Thyroid gland (tissue), 4 donors: ENCODE results near the gene CNBD2. TPM values are rescaled to one million over a fixed set of nuclear protein-coding genes. Genes with fewer than 3 reads are reported as not detected.

Experiments
- DNase-seq, 2 donors: peaks; one replicate each; pipeline ENCODE4 v3.0.0-alpha.2; 2019
- H3K27ac ChIP-seq, 3 donors: fragments of 200-600 bp; sonication (generic); 1 replicate in 2 of 3; 2 replicates in 1 of 3; pipeline ENCODE4 v1.5.1; 2016 to 2019; ENCODE audit warnings: mild to moderate bottlenecking in 1 of 3, moderate library complexity in 1 of 3
- H3K27me3 ChIP-seq: fragments of 200-600 bp; sonication (generic); one replicate; pipeline ENCODE4 v1.5.1; 2019
- H3K36me3 ChIP-seq, 2 donors: fragments of 200-600 bp; sonication (generic); one replicate each; pipeline ENCODE4 v1.5.1; 2016 to 2019
- H3K4me1 ChIP-seq, 2 donors: fragments of 200-600 bp; sonication (generic); one replicate each; pipeline ENCODE4 v1.5.1; 2017 to 2019
- H3K4me3 ChIP-seq, 3 donors: fragments of 200-600 bp; sonication (generic); replicated peaks in 1 of 3; 1 replicate in 2 of 3; 2 replicates in 1 of 3; pipeline ENCODE4 v1.5.1; 2016; ENCODE audit warnings: mild to moderate bottlenecking in 1 of 3
- H3K9me3 ChIP-seq: fragments of 200-600 bp; sonication (generic); one replicate; pipeline ENCODE4 v1.5.1; 2017
- POLR2A ChIP-seq, 2 donors: fragments of 450-650 bp; IDR thresholded peaks; one replicate each; pipeline ENCODE4 v1.6.1; 2017; ENCODE audit warnings: antibody characterized with exemption in 2 of 2, mild to moderate bottlenecking in 2 of 2, moderate library complexity in 1 of 2
- WGBS, 2 donors: methylation state at CpG; one replicate each; pipeline ENCODE4 v1.1.5; 2017; 5-methylcytosine and 5-hydroxymethylcytosine counted together
- intact Hi-C: fragments of 100-400 bp; cut with DNase I; formaldehyde crosslinking; loops from one replicate; pipeline ENCODE4 v1.15.1; 2023
- total RNA-seq, 4 donors: library from RNA; depleted of rRNA; stranded (reverse); fragments of >200 nt; gene quantifications; one replicate each; pipeline ENCODE4 v1.2.3, GENCODE V29; 2016
- TF ChIP-seq, protein P1 (sequence below), 6 experiments: fragments of 200-600 bp in 3 of 6; fragments of 450-650 bp in 3 of 6; sonication (generic) in 3 of 6; IDR thresholded peaks; one replicate each; pipeline ENCODE4 v1.5.1; 2016 to 2019; ENCODE audit warnings: antibody characterized with exemption in 6 of 6, mild to moderate bottlenecking in 2 of 6, inconsistent platforms in 1 of 6, moderate library complexity in 1 of 6

The CNBD2 gene
- total RNA-seq, 4 donors from 2014 or later, result 3.0 to 4.5 (median 3.8) TPM

DNA sequence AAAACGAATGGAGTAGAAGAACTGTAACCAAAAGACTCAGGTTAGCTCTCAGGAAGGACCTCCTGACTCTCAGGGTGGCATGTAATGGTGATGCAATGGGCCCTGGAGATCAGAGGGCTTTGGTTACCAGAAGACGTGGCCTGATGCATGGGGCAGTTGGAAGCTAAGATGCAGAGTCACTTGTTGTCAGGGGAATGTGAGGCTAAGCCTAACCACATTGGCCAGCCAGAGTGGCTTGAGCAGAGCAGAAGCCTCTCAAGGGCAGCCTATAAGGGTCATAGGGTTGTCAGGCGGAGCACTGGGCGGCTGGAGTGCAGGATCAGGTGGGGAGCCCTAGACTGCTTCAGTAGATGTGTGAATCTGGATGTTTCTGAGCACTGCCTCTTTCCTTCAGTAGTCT lies 5.9 kb downstream of the CNBD2 start:
- 82 to 83% methylated on average over 4 of the region's 4 CpGs for WGBS, 2 donors
- TF ChIP-seq, protein P1, sequence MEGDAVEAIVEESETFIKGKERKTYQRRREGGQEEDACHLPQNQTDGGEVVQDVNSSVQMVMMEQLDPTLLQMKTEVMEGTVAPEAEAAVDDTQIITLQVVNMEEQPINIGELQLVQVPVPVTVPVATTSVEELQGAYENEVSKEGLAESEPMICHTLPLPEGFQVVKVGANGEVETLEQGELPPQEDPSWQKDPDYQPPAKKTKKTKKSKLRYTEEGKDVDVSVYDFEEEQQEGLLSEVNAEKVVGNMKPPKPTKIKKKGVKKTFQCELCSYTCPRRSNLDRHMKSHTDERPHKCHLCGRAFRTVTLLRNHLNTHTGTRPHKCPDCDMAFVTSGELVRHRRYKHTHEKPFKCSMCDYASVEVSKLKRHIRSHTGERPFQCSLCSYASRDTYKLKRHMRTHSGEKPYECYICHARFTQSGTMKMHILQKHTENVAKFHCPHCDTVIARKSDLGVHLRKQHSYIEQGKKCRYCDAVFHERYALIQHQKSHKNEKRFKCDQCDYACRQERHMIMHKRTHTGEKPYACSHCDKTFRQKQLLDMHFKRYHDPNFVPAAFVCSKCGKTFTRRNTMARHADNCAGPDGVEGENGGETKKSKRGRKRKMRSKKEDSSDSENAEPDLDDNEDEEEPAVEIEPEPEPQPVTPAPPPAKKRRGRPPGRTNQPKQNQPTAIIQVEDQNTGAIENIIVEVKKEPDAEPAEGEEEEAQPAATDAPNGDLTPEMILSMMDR (IDR thresholded peaks at IDR 0.05), result no peak
- no peak for TF ChIP-seq POLR2A (IDR thresholded peaks at IDR 0.05)
- H3K36me3 ChIP-seq, result no peaks in the 10 kb centered on the region
- H3K9me3 ChIP-seq, result no peaks in the 10 kb centered on the region
- no peak overlapping the region for H3K27ac ChIP-seq
- DNase-seq, result no peak
- H3K4me3 ChIP-seq, result no peak overlapping the region
- H3K27me3 ChIP-seq, result no peaks in the 10 kb centered on the region
- H3K4me1 ChIP-seq, result no peaks in the 10 kb centered on the region
- intact Hi-C loops, result no loop called here

DNA sequence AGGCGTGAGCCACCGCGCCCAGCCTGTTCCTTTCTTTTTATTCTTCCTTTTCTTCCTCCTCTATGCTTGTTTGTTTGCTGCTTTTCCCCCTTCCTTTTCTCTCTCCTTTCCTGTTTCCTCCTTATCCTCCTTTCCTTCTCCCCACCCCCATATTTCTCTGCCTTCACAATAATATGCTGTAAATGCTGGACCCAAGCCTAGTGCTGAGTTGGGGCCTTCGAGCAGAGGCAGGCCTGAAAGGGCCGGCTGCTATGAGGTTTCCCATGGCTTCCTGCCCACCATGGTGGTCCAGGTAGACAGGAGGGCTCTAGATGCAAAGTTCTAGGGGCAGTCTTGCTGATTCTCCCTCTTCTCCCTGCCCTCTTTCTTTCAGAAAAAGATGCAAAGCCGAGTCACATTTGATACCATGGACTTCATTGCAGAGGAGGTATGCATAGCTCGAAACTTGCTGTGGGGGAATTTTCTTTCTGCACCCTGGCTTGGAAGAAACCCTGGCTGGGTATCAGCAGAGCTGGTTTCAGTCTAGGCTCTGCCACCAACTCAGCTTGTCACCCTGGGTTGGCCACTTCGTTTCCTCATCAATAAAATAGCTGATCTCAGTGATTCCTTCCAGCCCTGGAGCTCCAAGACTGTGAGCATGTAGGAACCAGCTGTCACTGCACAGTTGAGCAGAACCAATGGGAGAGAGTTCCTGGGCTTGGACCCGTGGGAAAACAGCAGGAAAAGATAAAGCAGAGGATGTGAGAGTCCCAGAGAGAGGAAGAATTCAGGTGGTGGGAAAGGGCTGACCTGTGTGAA lies 7.4 kb downstream of the CNBD2 start:
- Histone ChIP-seq H3K4me3 (no peak overlapping the region), H3K27ac (no peak overlapping the region), H3K36me3 (no peaks in the 10 kb centered on the region), H3K27me3 (no peaks in the 10 kb centered on the region), H3K9me3 (no peaks in the 10 kb centered on the region), H3K4me1 (no peaks in the 10 kb centered on the region)
- intact Hi-C loops, result no loop called here
- TF ChIP-seq, protein P1 (IDR thresholded peaks at IDR 0.05), result no peak
- no peak for TF ChIP-seq POLR2A (IDR thresholded peaks at IDR 0.05)
- no peak for DNase-seq
- WGBS, 2 donors, result 76 to 78% methylated on average over 9 of the region's 9 CpGs

DNA sequence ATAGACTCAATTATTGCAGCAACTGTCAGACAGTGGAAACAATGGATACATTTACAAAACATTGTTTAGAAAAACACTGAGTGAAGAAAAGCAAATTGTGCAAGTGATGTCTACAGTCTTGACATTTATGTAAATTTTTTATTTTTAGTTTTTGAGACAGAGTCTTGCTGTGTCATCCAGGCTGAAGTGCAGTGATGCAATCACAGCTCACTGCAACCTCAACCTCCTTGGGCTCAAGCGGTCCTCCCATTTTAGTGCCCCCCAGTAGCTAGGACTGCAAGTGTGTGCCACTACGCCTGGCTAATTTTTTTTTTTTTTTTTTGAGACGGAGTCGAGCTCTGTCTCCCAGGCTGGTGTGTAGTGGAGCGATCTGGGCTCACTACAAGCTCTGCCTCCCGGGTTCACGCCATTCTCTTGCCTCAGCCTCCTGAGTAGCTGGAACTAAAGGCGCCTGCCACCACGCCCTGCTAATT lies 9.7 kb downstream of the CNBD2 start:
- no peaks in the 10 kb centered on the region for H3K4me1 ChIP-seq
- intact Hi-C loops, result no loop called here
- H3K9me3 ChIP-seq, result no peaks in the 10 kb centered on the region
- DNase-seq, result no peak
- no peak overlapping the region for H3K27ac ChIP-seq
- TF ChIP-seq POLR2A (IDR thresholded peaks at IDR 0.05), result no peak
- TF ChIP-seq, protein P1 (IDR thresholded peaks at IDR 0.05), result no peak
- 85 to 92% methylated on average over 9 of the region's 9 CpGs for WGBS, 2 donors
- H3K36me3 ChIP-seq, result no peaks in the 10 kb centered on the region
- H3K4me3 ChIP-seq, result no peak overlapping the region
- H3K27me3 ChIP-seq, result no peaks in the 10 kb centered on the region

DNA sequence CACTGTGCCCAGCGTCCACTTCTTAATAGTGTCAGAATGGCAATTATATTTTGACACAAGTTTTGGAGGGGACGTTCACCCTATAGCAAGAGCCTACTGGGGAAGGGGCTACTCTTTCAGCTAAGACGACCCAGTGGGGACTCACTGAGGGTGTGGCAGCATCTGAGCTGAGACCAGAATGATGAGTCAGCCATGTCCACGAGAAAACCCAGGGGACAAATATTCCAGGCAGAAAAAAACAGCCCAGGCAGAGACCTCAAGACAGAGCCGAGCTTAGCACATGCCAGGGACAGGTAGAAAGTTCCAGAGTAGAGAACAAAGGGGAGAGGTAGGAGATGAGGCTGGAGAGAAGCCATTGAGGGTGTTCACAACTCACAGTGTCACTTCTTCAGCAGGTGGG lies 11.2 kb downstream of the CNBD2 start:
- TF ChIP-seq POLR2A (IDR thresholded peaks at IDR 0.05), result no peak
- TF ChIP-seq, protein P1 (IDR thresholded peaks at IDR 0.05), result no peak
- intact Hi-C loops, result no loop called here
- Histone ChIP-seq H3K4me1 (no peaks in the 10 kb centered on the region), H3K27ac (no peak overlapping the region), H3K9me3 (no peaks in the 10 kb centered on the region), H3K4me3 (no peak overlapping the region), H3K36me3 (no peaks in the 10 kb centered on the region), H3K27me3 (no peaks in the 10 kb centered on the region)
- no peak for DNase-seq
- 64 to 79% methylated on average over 5 of the region's 5 CpGs for WGBS, 2 donors

DNA sequence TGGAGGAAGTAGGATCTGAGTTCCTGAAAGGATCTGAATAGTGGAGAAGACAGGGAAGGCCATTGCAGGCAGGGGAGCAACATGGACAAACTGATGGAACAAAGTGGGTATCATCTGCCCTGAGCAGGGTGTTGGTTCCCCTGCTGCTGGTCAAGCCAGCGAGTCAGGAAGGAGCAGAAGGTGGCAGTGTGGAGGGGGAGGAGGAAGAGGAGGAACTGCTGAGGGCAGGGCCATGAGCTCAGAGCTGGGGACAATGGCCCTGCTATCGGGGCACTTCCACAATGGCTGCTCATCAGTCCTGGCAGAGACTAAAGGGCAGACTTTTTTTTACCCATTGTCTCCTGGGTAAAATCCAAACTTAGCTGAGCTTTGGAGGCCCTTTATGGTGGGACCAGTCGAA lies 13.6 kb downstream of the CNBD2 start:
- H3K4me3 ChIP-seq, result no peak overlapping the region
- H3K27ac ChIP-seq, result no peak overlapping the region
- intact Hi-C loops, result no loop called here
- H3K9me3 ChIP-seq, result no peaks in the 10 kb centered on the region
- no peak for TF ChIP-seq POLR2A (IDR thresholded peaks at IDR 0.05)
- TF ChIP-seq, protein P1 (IDR thresholded peaks at IDR 0.05), result no peak
- H3K36me3 ChIP-seq, result no peaks in the 10 kb centered on the region
- no peak for DNase-seq
- H3K4me1 ChIP-seq, result no peaks in the 10 kb centered on the region
- no peaks in the 10 kb centered on the region for H3K27me3 ChIP-seq
- WGBS, 2 donors, result 66 to 68% methylated on average over 3 of the region's 3 CpGs
